Activated naive CD4-positive, alpha-beta T cell (primary cell): Measurements from ENCODE around the gene ADARB2.

ENCODE experiments used
- DNase-seq, 4 experiments: peaks; one replicate each; lab custom pipeline; 2025; lab: John Stamatoyannopoulos, UW

The ADARB2 gene

DNA sequence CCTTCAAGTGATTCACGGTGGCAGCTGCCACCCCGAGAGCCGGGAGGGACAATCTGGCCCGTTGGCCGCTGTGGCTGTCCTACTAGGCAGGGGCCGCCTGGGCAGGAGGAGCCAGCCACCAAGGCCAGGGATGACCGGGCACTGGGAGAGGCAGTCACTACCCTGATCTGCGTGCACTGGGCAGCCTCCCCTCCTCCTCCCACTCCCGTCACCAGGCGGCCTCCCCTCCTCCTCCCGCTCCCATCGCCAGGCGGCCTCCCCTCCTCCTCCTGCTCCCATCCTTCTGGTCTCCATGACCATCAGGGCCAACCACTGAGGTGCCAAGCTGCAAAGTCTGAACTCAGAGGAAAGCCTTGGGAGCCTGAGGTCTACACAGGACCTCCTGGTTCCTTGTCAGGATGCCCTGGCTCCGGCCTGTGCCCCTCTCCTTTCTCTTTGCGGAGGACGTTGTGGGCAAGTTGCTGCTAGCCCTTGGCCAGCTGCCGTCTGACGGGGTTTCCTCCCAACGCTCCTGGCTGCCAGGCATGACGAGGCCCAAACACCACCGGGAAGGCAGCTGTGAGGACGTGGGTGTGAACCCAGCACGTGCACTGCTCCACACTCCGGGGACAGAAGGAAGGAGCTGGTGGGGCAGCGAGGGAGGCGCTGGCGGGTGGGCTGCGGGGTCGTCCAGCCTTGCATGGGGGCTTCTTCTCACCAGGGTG is 550.0 kb downstream of the ADARB2 start:
- DNase-seq: no peak

DNA sequence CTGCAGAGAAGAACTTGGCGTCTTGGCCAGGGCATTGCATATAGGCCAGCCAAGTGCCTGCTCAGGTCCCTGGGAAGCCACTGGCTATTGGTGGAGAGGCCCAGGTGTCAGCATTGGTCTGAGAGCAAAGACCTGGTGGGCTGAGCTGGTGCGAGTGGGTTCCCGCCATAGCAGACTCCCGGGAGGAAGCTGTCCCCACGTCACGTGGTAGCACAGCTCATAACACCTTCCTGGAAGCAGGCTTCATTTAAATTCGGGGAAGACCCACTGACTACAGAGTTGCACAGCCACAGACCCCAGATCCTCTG is 550.7 kb downstream of the ADARB2 start:
- DNase-seq: no peak

DNA sequence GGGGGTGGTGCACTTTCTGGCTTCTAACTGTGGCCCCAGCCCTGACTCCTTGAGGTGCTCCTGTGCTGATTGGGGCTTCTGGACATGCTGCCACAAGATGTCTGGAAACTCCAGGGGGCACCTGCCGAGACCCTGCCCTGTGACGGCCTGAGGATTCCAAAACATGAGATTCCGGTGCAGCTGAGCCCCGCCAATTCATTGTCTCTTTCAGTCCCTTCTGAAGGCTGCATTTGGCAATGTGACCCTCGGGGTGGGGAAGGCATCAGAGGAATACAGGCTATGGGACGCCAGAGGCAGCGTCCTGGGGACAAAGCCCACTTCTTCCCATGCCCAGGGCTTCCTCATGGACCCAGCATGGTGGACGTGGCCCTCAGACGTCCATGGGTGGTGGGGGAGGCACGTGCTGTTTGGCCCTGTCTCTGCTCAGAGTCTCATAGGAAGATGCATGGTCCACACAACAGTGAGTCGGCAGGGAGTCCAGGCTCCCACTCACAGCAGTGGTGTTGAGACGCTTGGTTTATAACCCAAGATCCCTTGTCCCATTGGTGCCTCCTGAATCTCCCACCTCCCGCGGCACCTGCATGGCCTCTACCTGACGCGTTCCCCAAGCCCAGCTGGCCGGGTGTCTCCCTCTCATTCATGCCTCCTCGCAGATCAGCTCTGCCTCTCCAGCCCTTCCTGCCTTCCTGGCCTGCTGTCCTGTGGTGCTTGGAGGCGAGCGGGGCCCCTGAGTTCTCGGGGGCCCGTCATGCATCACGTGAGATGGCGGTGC is 551.2 kb downstream of the ADARB2 start:
- DNase-seq: no peak

DNA sequence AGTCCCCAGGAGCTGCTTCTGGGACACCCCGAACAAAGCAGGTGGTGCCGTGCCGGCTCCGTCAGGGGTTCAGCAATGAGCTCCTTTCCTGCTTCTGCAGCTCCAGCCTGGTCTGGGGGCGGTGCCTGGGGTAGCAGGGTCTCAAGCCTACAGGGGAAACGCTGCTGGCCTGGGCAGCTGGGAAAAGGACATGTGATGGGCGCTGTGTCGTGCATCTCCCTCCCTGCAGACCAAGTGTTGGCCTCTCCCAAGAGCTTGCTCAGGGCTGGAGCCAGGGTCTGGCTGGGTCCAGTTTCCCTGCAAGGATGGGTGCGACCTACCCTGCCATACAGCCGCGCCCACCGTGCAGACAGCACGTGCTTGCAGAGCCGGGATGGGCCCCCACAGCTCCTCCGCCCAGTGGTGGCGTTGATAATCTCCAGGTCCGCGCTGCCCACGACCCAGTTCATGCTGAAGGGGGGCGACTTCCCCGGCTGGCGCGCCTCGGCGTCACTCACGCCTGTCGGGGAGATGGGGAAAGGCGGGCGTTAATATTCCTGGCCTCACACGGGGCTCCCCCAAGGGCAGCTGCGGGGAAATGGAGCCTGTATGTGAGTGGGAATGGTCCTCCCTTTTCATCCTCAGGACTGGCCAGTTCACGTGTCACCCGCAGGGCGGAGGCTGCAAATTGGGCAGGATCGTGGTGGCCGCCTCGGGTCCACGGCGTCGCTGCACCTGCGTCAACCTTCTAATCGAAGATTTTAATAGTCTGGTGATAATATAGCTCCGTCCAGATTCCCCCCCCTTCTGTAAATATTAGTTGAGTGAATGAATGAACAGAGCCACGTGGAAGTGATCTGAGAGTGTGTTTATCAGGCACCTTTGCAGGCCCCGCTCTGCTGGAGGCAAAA is 552.5 kb downstream of the ADARB2 start:
- no peak for DNase-seq

DNA sequence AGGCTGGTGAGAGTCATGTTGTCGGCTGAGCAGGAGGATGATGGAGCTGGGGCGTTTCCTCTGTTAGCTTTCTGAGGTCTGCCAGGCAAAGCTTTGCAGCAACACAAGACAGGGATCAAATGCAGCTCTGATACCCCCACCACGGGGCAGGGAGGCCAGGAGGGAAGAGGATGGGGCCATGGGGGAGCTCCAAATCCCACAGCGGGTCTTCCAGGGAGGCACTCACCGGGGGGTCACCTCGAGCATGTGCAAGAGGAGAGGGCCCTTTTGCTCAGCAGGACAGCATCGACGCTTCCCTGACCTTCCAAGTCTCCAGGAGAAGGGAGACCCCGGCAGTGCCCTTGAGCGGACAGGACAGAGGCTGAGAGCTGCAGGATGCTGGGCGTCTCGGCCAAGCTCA is 553.6 kb downstream of the ADARB2 start:
- DNase-seq: no peak

DNA sequence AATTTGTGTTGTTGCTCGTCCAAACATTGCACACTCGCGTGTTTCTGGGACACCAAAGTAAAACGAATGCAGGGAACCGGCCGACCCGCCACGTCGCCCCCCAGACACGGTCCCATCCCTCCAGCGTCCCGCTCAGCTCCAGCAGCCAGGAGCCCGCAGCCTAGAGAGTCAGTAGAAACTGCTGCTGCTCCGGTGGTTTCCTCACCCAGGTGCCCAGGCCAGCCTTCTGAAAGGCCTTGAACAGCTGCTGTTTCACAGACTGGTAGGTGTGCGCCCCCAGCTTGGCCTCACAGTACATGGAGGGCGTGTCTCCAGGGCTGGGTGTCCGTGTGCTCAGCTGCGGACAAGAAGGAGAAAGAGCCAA is 554.3 kb downstream of the ADARB2 start:
- no peak for DNase-seq

DNA sequence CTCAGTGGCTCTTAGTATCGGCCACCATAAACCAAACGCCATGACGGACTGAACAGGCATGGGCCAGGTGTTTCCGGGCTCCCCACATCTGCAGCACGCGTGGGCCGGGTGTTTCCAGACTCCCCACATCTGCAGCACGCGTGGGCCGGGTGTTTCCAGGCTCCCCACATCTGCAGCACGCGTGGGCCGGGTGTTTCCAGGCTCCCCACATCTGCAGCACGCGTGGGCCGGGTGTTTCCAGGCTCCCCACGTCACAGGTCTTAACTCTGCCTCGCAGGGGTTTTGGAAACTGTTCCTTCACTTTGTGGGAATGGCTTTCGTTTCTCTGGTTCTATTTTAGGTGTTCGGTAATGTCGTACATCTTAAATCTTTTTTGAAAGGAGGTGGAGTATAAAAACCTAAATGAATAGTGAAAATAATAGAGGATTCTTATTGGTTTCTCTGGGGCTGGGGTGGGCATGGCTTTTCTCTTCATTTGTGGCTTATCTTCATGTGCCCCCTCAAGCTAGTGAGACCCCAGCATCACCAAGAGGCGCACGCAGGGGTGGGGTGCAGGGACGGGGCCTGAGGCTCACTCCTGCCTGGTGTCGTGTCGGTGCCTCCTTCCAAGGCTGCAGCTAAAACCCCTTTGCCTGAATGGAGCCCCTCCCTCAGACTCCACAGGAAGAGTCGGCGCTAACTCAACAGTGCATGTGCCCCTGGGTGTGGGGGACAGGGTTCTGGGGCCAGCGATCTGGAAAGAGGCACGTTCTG is 554.9 kb downstream of the ADARB2 start:
- no peak for DNase-seq

DNA sequence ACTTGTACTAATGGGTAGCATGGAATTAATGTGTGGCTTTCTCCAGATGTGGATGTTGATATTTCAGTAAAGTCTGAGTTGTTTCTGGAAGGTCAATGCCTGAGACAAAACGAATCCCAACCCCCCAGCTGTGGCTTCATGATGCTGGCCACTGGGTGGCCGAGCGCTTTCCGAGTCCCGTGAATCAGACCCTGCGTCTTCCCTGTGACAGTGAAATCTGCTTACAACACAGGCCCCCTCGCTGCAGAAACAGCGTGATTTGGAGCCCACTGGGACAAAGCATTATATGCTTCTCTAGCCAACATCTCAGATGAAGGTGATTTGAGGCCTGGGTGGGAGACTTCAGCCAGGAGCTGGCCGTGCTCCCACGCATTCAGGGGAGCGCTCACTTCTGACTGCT is 556.5 kb downstream of the ADARB2 start:
- no peak for DNase-seq

DNA sequence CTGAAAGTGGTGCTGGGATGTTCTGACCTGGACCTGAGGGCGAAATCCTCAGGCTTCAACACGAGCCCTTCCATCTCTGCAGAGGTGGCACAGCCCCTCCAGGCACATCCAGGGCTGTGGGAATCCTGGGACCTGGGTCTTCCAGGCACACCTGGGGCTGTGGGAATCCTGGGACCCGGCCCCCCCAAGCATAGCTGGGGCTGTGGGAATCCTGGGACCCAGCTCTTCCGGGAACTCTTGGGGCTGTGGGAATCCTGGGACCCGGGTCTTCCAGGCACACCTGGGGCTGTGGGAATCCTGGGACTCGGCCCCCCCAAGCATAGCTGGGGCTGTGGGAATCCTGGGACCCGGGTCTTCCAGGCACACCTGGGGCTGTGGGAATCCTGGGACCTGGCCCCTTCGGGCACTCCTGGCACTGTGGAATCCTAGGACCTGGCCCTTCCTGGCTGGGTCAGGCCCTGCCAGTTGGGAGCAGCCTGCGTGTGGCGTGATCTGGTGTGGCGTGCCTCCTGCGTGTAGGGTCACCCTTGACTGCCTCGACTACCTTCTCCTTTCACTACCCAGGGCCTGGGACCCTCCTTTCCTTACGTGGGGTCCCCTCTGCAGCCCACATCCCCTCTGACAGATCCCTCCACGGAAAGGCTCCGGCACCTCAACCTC is 557.1 kb downstream of the ADARB2 start:
- no peak for DNase-seq

DNA sequence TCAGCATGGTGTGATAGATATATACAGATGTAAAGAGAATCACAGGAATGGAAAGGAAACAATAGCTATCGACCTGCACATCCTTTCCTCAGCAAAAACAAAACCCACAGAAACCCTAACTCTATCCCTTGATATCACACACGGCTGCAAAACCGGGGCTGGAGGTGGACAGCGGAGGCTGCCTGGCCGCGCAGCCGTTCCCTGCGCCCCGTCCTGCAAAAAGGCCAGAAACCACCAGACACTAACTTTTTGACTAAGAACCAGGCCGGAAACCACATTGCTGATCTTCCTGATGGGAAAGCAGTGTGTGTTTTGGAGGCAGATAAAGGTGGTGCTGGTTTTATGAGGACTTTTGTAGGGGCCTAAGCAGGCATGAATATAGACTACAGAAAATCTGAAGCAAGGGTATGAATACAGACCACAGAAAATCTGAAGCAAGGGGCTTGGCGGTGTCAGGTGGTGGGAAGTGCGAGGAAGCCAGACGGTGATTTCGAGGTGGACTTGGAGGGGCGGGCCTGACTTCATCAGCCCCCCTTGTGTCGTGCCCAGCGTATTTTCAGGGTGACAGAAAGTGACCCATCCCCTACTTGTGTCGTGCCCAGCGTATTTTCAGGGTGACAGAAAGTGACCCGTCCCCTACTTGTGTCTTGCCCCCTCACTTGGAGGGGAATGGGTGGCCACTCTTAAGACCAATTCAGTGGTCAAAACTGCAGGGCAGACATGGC is 557.8 kb downstream of the ADARB2 start:
- DNase-seq: no peak

DNA sequence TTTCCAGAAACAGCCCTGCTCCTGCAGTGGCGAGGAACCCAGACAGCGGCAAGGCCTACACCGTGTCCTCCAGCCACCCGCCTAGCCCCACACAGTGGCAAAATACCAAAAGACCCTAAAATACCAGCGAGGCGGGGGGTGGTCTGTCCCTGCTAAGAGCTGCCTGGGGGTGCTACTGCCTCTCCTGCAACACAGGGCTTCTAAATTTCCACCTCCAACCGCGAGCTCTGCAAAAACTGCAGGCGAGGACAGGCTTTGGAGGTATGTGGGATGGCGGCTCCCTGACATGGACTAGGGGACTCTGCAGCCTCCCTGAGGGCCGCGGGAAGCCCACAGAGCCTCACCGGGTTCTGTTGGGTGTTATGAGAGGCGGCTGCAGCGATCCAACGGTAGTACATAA is 558.8 kb downstream of the ADARB2 start:
- no peak for DNase-seq

DNA sequence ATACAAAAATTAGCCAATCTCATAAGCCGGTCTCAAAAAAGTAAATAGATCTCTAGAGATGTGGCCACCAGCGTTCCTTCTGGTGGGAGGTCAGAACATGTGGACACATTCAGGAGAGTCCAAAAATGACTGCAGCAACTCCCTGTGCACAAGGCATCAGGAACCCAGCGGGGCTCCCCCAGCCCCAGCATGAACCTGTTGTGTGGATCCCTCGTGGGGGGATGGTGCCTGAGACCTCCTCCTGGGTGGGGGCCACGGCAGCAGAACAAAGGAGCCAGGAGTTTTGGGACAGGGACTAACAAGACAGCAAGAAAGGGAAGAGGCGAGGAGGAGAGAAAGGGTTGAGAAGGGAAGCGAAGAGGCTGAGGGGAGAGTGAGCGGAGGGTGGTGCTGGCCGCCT is 559.4 kb downstream of the ADARB2 start:
- no peak for DNase-seq

DNA sequence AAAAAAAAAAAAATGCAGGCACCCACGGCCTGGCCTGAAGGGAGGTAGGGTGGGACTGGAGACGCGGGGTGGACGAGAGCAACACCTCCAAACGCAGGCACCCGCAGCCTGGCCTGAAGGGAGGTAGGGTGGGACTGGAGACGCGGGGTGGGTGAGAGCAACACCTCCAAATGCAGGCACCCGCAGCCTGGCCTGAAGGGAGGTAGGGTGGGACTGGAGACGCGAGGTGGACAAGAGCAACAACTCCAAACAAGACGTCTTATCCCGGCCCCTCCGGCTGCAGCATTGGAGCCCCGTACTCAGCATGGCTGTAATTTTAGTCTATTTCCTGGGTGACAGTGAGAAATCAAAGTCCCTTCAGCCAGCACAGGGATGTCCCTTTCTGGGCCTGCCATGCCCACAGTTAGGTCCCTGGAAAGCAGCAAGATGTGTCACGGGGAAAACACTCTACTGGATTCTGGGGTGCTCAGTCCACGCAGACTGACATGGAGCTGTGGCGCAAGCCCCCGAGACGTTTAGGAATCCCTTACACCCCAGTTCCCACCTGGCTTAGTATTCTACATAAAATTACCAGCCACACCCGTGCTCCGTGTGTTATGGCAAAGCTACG is 561.3 kb downstream of the ADARB2 start:
- DNase-seq: no peak

DNA sequence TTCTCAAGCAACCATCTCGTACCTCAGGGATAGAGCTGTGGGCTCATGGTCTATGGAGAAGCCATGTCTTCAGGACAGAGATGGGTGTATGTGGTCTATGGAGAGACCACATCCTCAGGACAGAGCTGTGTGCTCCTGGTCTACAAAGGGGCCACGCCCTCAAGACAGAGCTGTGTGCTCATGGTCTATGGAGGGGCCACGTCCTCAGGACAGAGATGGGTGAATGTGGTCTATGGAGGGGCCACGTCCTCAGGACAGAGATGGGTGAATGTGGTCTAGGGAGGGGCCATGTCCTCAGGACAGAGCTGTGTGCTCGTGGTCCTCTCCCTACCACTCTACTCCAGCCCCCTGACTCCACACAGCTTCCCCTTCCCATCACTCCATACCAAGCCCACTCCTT is 563.3 kb downstream of the ADARB2 start:
- no peak for DNase-seq

DNA sequence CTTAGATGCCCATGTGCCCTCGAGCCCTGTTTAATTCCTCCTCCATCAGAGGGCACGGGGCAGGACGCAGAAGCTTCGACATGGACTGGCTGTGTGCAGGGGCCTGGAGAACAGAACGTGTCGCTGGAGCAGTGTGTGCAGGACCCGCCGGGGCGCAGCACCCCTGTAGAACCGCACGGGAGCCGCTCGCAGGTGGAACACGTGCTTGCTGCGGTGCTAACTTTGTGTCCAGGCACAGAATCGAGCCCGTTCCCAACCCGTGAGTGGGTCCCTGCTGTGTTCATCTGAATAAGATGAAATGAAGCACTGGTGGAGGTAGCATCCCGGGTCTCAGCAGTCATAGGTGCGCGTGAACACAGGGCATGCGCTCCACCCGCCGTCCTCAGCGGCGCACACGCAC is 564.2 kb downstream of the ADARB2 start:
- DNase-seq: no peak

DNA sequence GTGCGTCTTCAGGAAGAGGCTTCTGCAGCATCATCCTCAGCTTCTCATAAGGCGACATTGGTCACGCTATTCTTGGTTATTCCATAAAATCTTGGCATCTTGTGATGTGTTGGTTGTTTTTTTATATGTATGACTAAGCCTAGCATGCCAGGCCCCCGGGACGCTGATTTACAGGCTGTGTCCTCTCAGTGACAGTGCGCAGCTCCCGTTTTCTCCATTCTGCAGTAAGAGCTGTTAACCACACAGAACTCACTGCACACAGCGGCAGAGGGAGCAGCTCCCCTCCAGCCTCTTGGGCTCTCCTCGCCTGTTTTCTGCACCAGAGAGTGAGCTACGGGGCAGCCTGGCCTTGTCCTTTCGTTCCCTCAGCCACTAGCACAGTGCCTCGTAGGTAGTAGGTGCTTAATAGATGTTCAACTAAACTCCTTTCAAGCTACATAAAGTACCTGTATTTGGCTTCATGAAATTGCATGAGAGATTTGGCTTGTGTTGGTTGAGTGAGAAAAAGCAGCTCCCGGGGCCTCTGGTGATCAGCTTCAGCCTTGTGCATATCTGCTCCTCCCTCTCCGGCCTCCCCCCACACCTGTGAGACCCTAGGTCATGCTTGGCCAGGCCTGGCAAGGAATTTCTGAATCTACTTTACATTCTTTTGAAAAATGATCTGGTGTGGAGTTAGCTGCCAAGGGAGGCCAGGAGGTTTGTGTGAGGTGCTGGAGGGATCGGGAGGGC is 564.9 kb downstream of the ADARB2 start:
- DNase-seq: no peak

DNA sequence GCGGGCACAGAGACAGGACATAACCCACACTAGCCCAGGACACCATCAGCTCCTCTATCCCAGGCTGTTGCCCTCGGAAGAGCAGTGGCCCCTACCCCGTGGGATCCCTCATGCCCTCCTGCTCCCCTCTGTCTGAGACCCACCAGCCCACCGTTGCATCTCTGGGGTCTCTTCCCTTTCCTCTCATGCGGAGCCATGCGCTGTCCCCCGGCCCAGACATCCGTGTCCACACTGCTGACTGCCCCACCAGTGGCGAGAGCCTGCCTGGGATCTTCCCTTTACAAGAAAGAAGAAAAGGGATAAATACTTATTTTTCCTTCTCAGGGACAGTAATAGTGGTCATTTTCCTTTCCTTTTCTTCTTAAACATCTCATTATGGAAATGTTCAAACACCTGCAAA is 565.7 kb downstream of the ADARB2 start:
- DNase-seq: no peak

DNA sequence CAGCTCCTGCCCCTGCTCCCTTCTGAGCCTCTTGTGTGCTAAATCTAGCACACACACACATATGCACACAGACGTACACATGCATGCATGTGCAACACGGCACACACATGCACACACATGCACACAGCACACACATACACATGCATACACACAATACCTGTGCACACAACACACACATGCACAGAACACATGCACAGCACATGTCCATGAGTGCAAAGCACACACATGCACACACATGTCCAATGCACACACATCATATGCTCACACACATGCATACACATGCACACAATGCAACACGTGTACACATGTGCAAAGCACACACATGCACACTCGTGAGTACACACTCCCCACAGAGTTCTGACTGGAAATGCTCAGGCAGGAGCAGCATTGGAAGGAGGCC is 566.1 kb downstream of the ADARB2 start:
- DNase-seq: no peak

DNA sequence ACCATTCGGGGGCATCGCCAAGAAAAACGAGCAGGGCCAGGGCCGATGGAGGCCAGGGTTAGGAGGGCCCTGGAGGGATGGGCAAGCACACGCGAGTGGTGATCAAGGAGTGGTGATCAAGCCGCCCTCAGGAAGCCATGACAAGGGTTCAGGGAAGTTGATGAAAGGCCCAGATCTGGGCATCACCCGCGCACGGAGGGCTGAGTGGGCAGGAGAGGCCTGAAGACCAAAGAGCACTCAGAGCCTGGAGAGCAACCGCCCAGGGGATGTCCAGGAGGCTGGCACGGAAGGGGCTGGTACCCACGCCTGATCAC is 566.5 kb downstream of the ADARB2 start:
- DNase-seq: no peak
